ENCODE data around the gene TMEM72.

Gene TMEM72

DNA sequence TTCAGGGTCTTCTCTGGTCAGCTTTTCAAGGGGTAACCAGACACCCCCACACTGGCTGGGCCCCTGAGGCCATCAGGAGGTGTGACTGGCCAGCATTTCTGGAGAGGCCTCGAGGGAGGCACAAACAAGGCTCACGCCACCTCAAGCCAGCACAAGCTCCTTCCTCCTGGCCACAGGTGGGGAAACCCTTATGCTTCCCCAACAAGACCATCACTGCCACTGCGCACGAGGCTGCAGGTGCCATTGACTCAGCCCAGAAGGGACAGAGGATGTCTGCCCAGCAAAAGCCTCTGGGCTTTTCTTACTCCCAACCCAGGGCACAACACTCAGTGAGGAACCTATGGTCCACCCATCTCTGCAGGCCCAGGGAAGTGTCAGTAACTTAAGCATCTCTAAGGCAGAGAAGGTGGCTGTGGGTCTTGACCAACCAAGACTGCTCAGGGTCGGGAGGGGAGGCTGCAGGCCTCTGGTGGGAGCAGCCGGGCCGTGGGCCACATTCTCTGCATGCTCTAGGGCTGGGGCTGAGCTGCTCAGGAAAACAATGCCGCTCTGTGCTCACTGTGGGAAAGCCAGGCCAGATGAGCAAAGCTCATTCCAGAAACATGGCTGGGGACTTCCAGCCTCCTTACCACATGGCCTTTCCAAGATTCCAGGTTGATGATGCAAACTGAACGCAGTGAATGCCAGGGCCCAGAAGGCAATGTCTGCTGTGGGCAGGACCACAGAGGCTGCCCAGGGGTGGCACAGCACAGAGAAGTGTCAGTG is 24.2 kb downstream of the TMEM72 start:
- no peak for DNase-seq

DNA sequence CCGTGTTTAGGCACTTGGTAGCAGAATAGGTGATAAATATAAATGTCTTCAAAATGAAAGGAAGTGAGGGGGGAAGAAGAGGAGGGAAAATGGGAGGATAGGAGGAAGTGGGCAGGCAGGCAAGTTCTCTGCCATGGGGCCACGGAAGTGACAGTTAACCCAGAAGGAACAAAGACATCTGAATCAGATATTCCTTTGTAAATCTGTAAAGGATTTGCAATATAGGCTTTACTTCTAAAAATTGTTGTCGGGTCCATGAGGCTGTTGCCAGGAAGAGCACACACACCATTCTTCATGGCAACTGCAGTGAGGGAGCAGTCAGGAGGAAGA is 24.8 kb downstream of the TMEM72 start:
- no peak for DNase-seq

DNA sequence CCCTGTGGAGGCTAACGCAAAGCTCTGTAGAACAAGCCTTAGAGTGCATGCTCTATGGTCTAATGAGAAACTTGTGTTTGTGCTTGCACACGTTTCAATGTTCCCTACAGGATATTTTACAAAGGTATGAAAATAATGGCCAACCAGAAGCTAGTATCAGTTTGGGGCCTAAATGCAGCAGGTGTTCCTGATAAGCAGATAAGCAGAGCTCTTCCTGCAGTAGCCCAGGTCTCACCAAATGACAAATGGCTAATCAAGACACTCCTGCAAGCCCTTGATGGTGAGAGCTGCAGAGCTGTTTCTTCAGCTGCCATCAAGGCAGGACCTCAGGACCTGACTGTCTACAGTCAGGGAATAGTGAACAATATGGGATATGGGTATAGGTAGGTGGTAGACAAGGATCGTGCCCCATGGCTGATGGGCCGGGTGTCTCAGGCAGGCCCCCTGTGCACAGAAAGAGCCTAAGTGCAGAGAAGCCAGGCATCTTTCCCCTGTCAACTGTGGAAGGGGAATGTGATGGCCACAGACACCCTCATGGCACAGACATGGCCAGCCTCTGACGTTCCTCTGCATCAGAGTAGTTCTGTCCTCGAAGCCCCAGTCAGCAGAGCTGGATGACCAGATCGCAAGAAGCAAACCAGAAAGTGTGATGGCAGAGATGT is 25.3 kb downstream of the TMEM72 start:
- no peak for DNase-seq

DNA sequence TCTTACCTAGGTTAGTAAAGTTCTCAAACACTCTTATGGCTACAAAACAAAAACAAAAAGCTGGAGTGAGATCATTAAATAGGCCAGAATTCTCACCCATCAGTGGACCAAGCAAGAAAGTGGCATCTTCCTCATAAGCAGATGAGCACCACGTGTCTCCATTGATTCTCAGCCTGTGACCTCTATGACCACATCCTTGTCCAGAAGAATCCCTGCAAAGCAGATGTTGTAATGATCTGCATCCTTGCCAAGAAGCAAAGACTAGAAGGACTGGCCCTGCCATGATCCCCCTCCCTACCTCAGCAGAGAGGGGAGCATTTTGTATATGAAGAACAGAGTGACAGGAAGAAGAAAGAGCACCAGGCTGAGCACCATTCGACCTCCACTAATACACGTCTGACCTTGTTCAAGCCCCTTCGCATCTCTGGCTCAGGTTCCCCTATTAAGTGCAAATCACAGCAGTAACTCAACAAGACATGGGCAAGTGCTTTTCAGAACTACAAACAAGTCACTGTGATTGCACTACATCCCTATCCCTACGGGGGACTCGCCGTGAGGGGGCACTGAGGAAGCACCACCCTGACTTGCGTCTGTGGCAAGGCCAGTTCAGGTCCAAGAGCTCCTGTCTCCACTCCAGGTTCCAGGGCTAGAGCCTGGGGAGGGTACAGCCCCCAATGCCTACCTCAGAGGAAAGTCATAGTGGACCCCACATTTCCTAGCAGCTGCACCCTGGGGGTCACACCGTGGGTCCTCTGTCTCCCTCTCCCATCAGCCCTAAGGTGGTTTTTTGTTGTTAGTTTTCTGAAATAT is 26.3 kb downstream of the TMEM72 start:
- no peak for DNase-seq

DNA sequence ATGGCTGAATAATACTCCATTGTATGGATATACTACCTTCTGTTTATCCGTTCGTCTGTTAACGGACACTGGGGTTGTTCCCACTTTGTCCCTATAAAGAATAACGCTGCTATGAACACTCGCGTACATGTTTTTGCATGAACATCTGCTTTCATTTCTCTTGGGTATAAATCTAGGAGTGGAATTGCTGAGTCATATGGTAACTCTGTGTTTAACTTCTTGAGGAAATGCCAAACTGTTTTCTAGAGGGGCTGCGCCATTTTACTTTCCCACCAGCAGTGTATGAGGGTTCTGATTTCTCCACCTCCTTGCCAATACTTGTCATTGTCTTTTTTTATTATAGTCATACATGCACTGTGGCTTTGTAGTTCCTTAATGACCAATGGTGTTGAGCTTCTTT is 27.8 kb downstream of the TMEM72 start:
- no peak for DNase-seq

DNA sequence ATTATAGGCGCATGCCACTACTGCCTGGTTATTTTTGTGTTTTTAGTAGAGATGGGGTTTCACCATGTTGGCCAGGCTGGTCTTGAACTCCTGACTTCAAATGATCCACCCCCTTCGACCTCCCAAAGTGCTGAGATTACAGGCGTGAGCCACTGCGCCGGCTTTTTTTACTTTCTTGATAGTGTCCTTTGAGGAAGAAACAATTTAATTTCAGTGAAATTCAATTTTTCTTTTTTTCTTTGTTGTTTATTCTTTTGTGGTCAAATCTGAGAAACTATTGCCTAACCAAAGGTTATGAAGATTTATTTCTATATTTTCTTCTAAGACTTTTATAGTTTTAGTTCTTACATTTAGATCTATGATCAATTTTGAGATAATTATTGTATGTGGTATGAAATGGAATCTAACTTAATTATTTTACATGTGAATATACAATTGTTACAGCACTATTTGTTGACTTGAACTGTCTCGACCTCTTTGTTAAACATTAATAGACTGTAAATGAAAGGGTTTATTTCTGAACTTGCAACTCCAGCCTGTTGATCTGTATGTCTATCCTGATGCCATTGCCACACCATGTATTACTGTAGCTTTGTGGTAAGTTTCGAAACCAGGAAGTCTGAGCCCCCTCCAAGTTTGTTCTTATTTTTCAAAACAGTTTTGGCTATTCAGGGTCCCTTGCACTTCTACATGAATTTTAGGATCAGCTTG is 28.7 kb downstream of the TMEM72 start:
- peak; percentile 59 for DNase-seq

DNA sequence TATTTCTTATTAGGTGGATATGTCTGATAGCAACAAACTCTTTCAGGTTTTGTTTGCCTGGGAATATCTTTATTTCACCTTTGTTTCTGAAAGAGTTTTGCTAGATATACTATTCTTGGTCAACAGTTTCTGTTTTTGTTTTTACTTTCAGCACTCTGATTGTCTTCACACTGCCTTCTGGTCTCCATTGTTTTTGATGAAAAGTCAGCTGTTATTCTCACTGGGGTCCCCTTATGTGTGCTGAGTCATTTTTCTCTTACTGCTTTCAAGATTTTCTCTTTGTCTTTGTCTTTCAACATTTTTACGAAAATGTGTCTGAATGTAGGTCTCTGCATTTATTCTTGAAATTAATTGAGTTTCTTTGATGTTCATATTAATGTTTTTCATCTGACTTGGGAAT is 33.2 kb downstream of the TMEM72 start:
- DNase-seq, result no peak

DNA sequence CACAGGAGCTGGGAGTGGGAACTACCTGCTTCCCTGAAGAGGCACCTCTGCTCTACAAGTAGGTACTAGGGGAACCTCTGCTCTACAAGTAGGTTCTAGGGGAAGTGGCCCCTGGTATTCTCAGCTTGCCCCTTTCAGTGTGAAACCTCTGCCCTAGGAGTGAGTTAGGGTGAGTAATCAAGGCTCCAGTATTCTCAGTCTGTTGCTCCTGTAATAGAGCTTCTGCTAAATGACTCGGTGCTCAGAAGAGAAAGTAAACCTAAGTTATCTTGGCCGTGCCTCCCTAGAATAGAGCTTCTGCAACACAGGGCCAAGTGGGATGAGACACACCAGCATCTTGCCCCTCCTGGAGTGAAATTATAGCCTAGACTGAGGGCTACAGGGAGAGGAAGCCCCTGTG is 35.1 kb downstream of the TMEM72 start:
- no peak for DNase-seq

DNA sequence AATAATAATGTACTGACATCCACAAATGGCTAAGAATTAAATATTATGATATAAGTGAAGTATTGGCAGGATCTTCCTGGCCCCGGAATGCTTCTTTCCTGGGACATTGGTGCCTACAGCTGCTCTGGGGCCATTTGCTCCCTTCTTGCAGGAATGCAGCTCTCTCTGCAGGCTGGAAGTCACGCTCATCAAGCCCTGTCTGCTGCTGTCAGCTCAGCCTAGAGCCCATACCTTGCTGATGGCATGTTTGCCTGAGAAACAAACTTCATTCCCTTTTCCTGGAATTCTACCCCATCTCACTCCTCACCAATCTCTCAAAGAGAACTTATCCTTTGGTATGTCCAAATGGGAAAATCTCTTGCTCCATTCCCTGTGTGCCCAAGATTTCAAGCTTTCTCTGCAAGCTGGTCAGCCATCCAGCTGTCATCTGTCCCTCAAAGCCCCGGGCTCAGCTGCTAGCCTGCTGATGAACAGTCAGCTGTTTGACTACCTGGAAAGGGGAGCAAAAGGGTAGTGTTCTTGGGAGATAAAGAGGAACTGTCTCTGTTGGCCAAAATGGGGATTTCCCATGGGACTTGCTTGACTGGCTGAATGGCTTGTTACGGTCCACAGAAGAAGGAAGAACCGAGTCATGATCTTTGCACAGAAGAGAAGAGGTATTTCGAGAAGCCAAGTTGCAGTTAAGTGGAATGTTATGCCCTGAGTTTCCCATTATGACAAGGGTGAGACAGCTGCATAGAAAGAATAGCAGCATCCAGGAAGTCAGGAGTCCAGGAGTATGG is 36.4 kb downstream of the TMEM72 start:
- DNase-seq, result no peak

DNA sequence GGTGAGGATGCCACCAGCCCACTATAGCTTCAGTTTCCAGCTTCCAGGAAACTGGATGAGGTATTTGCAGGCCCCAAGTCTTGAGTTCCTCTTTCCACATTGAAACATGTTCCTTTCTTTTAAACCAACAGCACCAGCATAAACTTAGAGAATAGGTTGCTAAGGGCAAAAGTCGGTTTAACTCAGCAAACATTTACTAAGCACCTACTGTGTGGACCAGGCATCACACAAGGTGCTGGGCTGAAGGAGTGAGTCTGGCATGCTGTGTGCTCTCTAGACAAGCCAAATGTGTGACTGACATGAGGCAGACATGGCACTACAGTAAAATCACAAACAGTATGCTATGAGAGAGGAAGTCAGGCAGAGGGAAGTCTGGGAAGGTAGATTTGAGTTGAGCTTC is 37.5 kb downstream of the TMEM72 start:
- DNase-seq, result no peak

DNA sequence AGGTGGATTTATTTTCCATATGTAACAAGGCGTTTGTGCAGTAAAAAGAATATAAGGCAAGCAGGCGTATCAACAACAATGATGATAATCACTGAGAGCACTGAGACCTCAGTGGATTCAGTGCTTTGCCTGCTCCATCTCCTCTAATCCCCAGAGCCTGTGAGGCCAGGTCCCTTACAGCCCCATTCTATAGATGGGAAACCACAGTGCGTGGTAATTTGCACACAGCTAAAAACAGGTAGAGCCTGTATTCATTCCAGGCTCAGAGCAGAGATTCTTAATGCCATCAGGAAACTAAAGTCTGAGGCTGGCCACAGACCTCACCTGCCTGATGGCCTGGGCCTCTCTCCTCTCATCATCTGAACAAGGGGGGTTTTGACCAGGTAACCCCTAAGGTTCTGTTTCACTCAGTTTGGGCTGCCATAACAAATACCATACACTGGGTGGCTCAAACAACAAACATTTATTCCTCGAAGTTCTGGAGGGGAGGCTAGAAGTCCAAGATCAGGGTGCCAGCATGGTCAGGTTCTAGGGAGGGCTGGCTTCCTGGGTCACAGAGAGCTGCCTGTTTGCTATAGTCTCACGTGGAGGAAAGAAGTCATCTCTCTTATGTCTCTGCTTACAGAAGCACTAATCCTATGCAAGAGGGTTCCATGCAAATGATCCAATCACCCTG is 38.1 kb downstream of the TMEM72 start:
- DNase-seq, result no peak

DNA sequence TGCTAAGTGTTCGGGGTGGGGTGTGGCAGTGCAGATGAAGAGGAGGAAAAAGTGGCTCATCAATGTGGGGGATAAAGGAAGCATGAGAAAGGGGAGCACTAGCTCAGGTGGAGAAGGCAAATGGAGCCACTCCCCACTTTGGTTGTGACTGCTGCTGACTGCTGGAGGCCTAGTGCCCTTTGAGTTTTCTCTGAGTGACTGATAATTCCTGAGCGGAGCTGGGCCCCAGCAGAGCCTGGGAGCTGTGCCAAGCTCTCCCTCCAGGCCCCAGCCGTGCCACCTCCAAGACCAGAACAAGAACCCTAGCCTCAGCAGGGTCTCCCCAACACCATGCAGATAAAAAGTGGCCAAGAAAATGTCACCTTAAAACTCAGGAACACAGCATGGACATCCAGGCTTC is 38.8 kb downstream of the TMEM72 start:
- DNase-seq, result no peak

DNA sequence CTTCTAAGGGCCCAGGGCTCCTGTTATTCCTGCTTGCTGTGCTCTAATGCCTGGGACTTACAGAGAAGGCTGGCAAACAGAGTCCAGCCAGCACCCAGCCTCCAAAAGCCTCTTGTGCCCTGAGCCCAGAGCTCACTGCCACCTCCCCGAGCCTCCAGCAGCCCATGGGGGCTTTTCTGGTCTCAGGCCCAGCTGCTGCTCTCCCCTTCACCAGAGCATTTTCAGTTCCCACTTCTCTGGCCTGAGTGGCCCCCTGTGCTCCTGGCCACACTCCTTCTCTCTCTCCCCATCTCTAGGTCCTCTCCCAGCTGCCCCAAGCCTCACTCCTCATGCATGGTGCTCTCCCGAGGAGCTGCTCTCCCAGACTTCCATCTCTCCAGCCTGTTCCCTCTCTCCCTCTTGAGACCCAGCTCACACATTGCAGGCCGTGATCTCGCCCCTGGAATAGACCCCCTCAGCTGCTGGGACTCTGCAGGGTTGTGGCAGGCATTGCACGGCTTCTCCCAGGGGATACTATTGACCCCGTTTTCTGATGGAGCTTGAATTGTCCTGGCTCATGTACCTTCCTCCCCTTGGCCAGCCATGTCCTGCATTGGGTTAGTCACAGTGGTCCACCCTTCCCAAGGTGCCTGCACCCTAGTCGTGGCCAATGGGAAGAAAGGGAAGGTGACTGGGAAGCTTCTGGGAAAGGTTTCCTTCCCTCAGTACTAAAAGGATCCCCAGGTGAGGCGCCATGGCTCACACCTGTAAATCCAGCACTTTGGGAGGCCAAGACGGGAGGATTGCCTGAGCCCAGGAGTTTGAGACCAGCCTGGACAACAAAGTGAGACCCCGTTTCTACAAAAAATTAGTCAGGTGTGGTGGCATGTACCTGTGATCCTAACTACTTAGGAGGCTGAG is 39.4 kb downstream of the TMEM72 start:
- DNase-seq, result no peak

DNA sequence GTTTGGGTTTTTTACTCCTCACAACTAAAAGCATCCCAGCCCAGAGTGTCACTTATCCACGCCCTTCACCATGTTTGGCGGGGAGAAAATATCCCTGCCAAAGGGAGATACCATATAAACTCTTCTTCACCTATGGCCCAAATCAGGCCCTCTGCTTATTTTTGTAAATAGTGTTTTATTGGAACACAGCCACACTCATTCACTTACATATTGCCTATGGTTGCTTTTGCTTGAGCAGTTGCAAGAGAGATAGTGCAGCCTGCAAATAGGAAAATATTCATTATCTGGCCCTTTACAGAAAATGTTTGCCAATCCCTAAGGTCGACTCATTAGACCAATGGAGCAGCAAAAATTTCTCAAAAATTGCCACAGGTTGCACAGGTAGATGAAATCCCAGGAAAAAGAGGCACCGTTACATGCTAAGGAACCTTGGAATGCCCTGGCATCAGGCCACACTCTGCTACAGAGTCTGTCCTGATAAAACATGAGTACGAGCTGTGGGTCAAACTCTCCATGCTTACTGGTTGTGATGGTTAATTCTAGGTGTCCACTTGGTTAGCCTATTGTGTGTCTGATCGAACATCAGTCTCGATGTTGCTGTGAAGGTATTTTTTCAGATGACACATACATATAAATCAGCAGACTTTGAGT is 40.6 kb downstream of the TMEM72 start:
- DNase-seq, result no peak

DNA sequence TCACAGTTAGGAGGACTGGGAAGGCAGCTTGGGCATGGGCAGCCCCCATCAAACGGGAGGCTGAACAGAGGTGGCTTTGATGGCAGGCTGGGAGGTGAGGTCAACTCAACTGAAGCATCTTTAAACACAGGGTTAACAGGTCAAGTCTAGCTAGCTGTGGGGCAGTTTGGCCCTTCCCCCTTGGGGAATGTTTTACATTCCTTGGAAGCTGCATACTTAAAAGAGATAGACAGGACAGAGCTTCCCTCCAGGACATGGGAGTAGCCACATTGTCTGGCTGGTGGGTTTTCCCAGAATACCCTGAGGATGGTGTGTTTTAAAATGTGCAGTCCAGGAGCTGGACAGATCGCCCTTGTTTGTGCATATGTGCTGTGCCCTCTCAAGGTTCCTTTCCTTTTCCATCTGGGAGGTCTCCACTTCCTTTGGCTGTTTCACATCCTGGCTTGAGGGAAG is 41.7 kb downstream of the TMEM72 start:
- DNase-seq, result no peak

DNA sequence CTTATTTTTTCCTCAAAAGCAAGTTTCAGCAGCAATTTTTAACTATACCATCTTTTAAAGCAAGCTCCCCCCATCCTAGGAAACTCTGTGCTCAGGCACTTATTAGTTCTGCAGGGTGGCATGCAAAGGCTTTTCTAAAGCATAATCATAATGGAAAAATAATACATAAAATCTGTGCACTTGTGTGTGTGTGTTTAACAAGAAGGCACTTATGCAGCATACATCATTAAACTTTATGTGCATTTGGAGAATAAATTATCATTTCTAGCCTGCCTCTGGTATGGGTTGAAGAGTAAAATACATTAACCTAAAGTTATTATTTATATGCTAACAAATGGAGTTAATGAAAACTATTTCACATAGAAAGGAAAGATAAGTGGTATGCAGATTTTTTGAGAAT is 42.9 kb downstream of the TMEM72 start:
- no peak for DNase-seq

DNA sequence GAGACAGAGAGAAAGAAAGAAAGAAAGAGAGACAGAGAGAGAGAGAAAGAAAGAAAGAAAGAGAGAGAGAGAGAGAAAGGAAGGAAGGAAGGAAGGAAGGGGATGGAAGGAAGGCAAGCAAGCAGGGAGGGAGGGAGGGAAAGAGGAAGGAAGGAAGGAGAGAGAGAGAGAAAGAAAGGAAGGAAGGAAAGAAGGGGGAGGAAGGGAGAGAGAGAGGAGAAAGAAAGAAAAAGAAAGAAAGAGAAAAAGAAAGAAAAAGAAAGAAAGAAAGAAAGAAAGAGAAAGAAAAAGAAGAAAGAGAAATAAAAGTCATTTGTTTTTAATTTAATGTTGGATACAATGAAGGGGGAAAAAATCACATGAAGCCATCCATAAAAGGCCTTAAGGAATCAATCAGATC is 43.8 kb downstream of the TMEM72 start:
- DNase-seq, result no peak

DNA sequence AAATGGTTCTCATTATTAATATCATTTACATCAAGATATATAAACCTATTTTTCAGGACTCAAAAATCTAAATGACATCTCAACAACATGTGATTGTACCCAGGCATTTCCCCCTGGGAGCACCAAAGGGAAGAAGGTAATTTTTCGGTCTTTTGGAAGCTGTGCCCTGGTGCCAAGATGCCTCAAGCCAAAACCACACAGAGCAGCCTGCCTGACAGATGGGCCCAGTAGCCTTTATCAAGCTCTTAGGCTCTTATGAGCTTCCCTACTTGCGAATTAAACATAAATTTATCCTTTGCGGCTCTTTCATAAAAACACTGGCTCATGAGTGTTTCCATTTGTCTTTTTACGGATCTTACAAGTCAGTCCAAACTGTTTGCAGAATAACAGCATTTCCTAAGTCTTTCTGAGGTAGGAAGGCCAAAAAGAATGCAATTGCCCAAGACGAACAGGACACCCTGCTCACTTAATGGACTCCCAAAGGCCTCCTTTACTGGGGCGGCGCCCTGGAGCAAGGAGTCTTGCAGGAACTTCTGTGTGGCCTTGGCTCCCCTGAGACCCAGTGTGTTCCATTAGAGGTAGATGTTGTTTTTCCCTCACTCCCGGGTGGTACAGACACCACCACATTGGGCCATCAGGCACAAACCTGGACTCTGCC is 44.4 kb downstream of the TMEM72 start:
- no peak for DNase-seq

DNA sequence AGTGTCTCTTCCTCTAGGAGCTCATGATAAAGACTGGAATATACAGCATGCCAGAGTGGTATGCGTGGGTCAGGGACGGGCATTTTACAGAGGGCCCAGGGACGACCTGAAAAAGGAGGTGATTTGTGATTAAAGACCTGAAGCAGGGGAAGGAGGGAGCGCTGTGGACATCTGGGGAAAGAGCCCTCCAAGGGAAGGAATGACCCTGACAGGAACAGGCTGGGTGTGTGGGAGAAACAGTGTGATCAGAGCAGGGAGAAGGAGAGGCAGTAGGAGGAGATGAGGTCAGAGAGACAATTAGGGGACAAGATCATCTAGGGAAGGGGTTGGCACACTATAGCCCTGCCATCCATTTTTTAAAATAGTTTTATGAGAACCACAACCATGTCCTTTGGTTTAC is 45.1 kb downstream of the TMEM72 start:
- no peak for DNase-seq

Data from hematopoietic multipotent progenitor cell treated with erythropoietin and hydrocortisone succinate and interleukin-3 and kit ligand, for 6 days (in vitro differentiated cells).